ENCODE measurements around the gene ANKDD1A. TPM values are rescaled to one million over a fixed set of nuclear protein-coding genes. Genes with fewer than 3 reads are reported as not detected.

Gene ANKDD1A
- total and polyA plus RNA-seq, 2 experiments from 2014 or later = 6.7 to 9.3 TPM

DNA sequence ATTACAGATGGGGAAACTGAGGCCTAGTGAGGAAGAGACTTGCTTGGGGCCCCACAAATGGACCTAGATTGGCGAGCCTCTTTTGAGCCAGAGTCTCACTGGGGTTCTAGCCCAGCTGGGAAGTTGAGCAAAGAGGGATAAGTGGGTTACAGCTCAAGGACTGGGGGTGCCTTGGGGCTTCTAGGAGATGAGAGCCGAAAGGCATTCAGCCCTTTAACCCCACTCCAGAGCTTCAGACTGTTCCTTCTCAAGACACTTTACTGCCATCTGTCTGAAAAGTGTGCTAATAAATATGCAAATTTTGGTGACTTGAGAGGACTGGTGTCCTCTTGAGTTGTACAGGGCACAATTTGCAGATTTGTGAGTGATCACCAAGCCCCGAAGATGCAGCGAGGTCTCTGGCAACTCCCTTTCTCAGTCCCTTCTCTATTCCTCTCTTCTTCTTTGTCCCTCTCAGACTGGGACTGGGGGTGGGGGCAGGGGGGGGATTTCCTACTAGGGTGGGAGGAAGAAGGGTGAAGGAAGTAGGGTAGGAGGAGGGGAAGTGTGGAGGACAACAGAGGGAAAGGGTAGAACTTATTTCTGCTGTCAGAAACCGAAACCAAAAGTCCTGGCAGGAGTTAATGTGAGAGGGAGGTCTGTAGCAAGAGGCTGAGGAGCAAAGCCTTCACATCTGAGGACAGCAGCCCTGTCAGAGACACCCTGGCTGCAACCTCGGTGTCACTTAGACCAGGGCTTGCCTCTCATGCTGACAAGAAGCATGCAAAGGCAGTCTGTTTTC lies 16.2 kb upstream of the ANKDD1A start:
- H3K4me1 ChIP-seq (ENCODE audit: insufficient read depth) = peaks cover 23% of the 10 kb centered on the region
- peak overlapping the region; percentile 81 for H3K4me3 Mint-ChIP-seq
- no peaks in the 10 kb centered on the region for H3K79me2 ChIP-seq (replicated peaks; ENCODE audit: insufficient read depth)
- no peak overlapping the region for H3K27ac Mint-ChIP-seq
- peak overlapping the region; percentile 87; the same call in 1 of the 2 replicates for H2AFZ ChIP-seq
- H3K36me3 Mint-ChIP-seq (ENCODE audit: low read depth) = peaks cover 4% of the 10 kb centered on the region
- H3K27me3 ChIP-seq (ENCODE audit: insufficient read depth) = no peaks in the 10 kb centered on the region
- H4K20me1 ChIP-seq (replicated peaks; ENCODE audit: insufficient read depth) = no peaks in the 10 kb centered on the region
- peaks cover 53% of the 10 kb centered on the region for H3K4me1 Mint-ChIP-seq
- H3K36me3 ChIP-seq (ENCODE audit: insufficient read depth) = no peaks in the 10 kb centered on the region
- H3K9me2 ChIP-seq (ENCODE audit: insufficient read depth) = 0 out of 2 replicates have a peak, but pooled peaks cover 4% of the 10 kb centered on the region
- H3K27me3 Mint-ChIP-seq (ENCODE audit: insufficient read depth, low read depth, poor library complexity) = peaks cover 20% of the 10 kb centered on the region
- peak overlapping the region; percentile 76 for H3K4me2 ChIP-seq
- no peak overlapping the region for H3K27ac ChIP-seq (ENCODE audit: low read depth)
- no peak for TF ChIP-seq ZNF114 (CRISPR knock-in tag; IDR thresholded peaks at IDR 0.05)
- TF ChIP-seq CTCF (conservative IDR thresholded peaks at IDR 0.05; ENCODE audit: low read depth in 2 of 2) = no peak
- TF ChIP-seq EZH2phosphoT487 (IDR thresholded peaks at IDR 0.05; ENCODE audit: unreplicated experiment) = no peak
- no peak for TF ChIP-seq POLR2AphosphoS5 (IDR thresholded peaks at IDR 0.05; ENCODE audit: low read depth)
- TF ChIP-seq JUNB (IDR thresholded peaks at IDR 0.05; ENCODE audit: unreplicated experiment) = no peak
- TF ChIP-seq EZH2 (IDR thresholded peaks at IDR 0.05; ENCODE audit: low read depth, unreplicated experiment) = no peak
- no peak for TF ChIP-seq CREB1 (CRISPR knock-in tag; IDR thresholded peaks at IDR 0.05; ENCODE audit: low read depth)
- TF ChIP-seq NANOG (IDR thresholded peaks at IDR 0.05; ENCODE audit: borderline replicate concordance) = no peak
- no peak for TF ChIP-seq ZNF331 (CRISPR knock-in tag; IDR thresholded peaks at IDR 0.05; ENCODE audit: low read depth)
- TF ChIP-seq, protein P1, sequence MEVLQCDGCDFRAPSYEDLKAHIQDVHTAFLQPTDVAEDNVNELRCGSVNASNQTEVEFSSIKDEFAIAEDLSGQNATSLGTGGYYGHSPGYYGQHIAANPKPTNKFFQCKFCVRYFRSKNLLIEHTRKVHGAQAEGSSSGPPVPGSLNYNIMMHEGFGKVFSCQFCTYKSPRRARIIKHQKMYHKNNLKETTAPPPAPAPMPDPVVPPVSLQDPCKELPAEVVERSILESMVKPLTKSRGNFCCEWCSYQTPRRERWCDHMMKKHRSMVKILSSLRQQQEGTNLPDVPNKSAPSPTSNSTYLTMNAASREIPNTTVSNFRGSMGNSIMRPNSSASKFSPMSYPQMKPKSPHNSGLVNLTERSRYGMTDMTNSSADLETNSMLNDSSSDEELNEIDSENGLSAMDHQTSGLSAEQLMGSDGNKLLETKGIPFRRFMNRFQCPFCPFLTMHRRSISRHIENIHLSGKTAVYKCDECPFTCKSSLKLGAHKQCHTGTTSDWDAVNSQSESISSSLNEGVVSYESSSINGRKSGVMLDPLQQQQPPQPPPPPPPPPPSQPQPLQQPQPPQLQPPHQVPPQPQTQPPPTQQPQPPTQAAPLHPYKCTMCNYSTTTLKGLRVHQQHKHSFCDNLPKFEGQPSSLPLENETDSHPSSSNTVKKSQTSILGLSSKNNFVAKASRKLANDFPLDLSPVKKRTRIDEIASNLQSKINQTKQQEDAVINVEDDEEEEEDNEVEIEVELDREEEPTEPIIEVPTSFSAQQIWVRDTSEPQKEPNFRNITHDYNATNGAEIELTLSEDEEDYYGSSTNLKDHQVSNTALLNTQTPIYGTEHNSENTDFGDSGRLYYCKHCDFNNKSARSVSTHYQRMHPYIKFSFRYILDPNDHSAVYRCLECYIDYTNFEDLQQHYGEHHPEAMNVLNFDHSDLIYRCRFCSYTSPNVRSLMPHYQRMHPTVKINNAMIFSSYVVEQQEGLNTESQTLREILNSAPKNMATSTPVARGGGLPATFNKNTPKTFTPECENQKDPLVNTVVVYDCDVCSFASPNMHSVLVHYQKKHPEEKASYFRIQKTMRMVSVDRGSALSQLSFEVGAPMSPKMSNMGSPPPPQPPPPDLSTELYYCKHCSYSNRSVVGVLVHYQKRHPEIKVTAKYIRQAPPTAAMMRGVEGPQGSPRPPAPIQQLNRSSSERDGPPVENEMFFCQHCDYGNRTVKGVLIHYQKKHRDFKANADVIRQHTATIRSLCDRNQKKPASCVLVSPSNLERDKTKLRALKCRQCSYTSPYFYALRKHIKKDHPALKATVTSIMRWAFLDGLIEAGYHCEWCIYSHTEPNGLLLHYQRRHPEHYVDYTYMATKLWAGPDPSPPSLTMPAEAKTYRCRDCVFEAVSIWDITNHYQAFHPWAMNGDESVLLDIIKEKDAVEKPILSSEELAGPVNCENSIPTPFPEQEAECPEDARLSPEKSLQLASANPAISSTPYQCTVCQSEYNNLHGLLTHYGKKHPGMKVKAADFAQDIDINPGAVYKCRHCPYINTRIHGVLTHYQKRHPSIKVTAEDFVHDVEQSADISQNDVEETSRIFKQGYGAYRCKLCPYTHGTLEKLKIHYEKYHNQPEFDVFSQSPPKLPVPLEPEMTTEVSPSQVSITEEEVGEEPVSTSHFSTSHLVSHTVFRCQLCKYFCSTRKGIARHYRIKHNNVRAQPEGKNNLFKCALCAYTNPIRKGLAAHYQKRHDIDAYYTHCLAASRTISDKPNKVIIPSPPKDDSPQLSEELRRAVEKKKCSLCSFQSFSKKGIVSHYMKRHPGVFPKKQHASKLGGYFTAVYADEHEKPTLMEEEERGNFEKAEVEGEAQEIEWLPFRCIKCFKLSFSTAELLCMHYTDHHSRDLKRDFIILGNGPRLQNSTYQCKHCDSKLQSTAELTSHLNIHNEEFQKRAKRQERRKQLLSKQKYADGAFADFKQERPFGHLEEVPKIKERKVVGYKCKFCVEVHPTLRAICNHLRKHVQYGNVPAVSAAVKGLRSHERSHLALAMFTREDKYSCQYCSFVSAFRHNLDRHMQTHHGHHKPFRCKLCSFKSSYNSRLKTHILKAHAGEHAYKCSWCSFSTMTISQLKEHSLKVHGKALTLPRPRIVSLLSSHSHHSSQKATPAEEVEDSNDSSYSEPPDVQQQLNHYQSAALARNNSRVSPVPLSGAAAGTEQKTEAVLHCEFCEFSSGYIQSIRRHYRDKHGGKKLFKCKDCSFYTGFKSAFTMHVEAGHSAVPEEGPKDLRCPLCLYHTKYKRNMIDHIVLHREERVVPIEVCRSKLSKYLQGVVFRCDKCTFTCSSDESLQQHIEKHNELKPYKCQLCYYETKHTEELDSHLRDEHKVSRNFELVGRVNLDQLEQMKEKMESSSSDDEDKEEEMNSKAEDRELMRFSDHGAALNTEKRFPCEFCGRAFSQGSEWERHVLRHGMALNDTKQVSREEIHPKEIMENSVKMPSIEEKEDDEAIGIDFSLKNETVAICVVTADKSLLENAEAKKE (CRISPR knock-in tag; IDR thresholded peaks at IDR 0.05) = no peak
- DNase-seq (ENCODE audit: low spot score) (no peak), ATAC-seq (no peak)
- peak overlapping the region; percentile 60 for H3K4me3 ChIP-seq
- H3K9me3 Mint-ChIP-seq = peaks cover 2% of the 10 kb centered on the region
- peaks cover 9% of the 10 kb centered on the region; the same call in 1 of the 2 replicates for H3F3A ChIP-seq (replicated peaks; ENCODE audit: low read depth)

Data from GM23338 (cell line).